Stimulated activated CD8-positive, alpha-beta memory T cell treated with anti-CD3 and anti-CD28 coated beads, Interleukin-2, amount 100 ng/mL, for 1 hour (primary cell): Measurements from ENCODE around the gene ZNF674.

Experiments used
- DNase-seq, 2 donors: peaks; one replicate each; pipeline ENCODE4 v3.0.0-alpha.2; 2020; ENCODE audit warnings: low read depth in 2 of 2

ZNF674 gene

GRCh38 chrX:46545111-46546005 lies at the start of gene ZNF674:
Gene ZNF674, minus strand, starts transcription at chrX:46545421. Its CDS starts 3,334 bp downstream, at chrX:46542087.
- peak; percentile 79 to 90 for DNase-seq

- no peak for DNase-seq
Observed at GRCh38 chrX:46589977-46590723, 44.9 kb upstream of the ZNF674 start.

- no peak for DNase-seq
Observed at GRCh38 chrX:46588263-46588662, 43.0 kb upstream of the ZNF674 start.

- DNase-seq = no peak
Observed at GRCh38 chrX:46587753-46588171, 42.5 kb upstream of the ZNF674 start.

- no peak for DNase-seq
Observed at GRCh38 chrX:46587158-46587557, 41.9 kb upstream of the ZNF674 start.

GRCh38 chrX:46584736-46585135 lies 39.5 kb upstream of the ZNF674 start:
- DNase-seq = no peak

GRCh38 chrX:46582966-46583365 lies 37.7 kb upstream of the ZNF674 start:
- no peak for DNase-seq

GRCh38 chrX:46582325-46582724 lies 37.1 kb upstream of the ZNF674 start:
- DNase-seq = no peak

GRCh38 chrX:46580613-46581012 lies 35.4 kb upstream of the ZNF674 start:
- no peak for DNase-seq

GRCh38 chrX:46579250-46579649 lies 34.0 kb upstream of the ZNF674 start:
- no peak for DNase-seq

- no peak for DNase-seq
Observed at GRCh38 chrX:46577221-46578005, 32.2 kb upstream of the ZNF674 start.

- DNase-seq = no peak
Observed at GRCh38 chrX:46576458-46576857, 31.2 kb upstream of the ZNF674 start.

GRCh38 chrX:46575991-46576392 lies 30.8 kb upstream of the ZNF674 start:
- DNase-seq = no peak

- DNase-seq = no peak
Observed at GRCh38 chrX:46575586-46575985, 30.4 kb upstream of the ZNF674 start.

GRCh38 chrX:46574774-46575381 lies 29.7 kb upstream of the ZNF674 start:
- DNase-seq = peak in 1 of 2 donors; percentile 13

GRCh38 chrX:46573892-46574773 lies 28.9 kb upstream of the ZNF674 start:
- peak in 1 of 2 donors; percentile 36 for DNase-seq

- DNase-seq = peak; percentile 27 to 32
Observed at GRCh38 chrX:46573331-46573891, 28.2 kb upstream of the ZNF674 start, which contains the start of gene CHST7. Gene CHST7, plus strand, starts transcription at chrX:46573765. Its CDS starts 167 bp downstream, at chrX:46573932.

- DNase-seq = no peak
Observed at GRCh38 chrX:46572340-46572936, 27.2 kb upstream of the ZNF674 start.
